Measurements from ENCODE around the gene RABL2B. TPM values are rescaled to one million over a fixed set of nuclear protein-coding genes. Genes with fewer than 3 reads are reported as not detected.

Gene RABL2B
- total RNA-seq, 2 donors from 2014 or later: 10.6 to 18.5 TPM

GRCh38 chr22:50719814-50720300 lies 63.6 kb downstream of the RABL2B start:
- Histone ChIP-seq H3K4me1 (peaks cover 11% of the 10 kb centered on the region), H3K27me3 (no peaks in the 10 kb centered on the region), H3K9me3 (no peaks in the 10 kb centered on the region), H3K27ac (no peak overlapping the region), H3K4me3 (no peak overlapping the region), H3K36me3 (replicated peaks in 1 of 2; ENCODE audit: insufficient read depth in 1 of 2, low read depth in 2 of 2) (no peaks in the 10 kb centered on the region)
- ATAC-seq (no peak), DNase-seq (no peak)
- intact Hi-C loops (cut with DNase I): no loop called here
- TF ChIP-seq CTCF (IDR thresholded peaks at IDR 0.05): no peak
- no peak for TF ChIP-seq POLR2A (IDR thresholded peaks at IDR 0.05)
- WGBS, 2 donors: 23 to 44% methylated on average over 12 to 35 of the region's 40 CpGs

GRCh38 chr22:50718352-50718709 lies 65.1 kb downstream of the RABL2B start:
- ATAC-seq (no peak), DNase-seq (no peak)
- Histone ChIP-seq H3K4me3 (no peak overlapping the region), H3K36me3 (replicated peaks in 1 of 2; ENCODE audit: insufficient read depth in 1 of 2, low read depth in 2 of 2) (no peaks in the 10 kb centered on the region), H3K4me1 (peaks cover 17% of the 10 kb centered on the region), H3K27me3 (no peaks in the 10 kb centered on the region), H3K27ac (no peak overlapping the region), H3K9me3 (no peaks in the 10 kb centered on the region)
- intact Hi-C loops (cut with DNase I): no loop called here
- TF ChIP-seq POLR2A (IDR thresholded peaks at IDR 0.05): no peak
- TF ChIP-seq CTCF (IDR thresholded peaks at IDR 0.05): no peak
- 82 to 84% methylated on average over 10 of the region's 10 CpGs for WGBS, 2 donors

- TF ChIP-seq POLR2A (IDR thresholded peaks at IDR 0.05): no peak
- TF ChIP-seq CTCF (IDR thresholded peaks at IDR 0.05): no peak
- ATAC-seq: no peak
- no peak overlapping the region for H3K4me3 ChIP-seq
- no peaks in the 10 kb centered on the region for H3K9me3 ChIP-seq
- no peaks in the 10 kb centered on the region for H3K36me3 ChIP-seq (replicated peaks in 1 of 2; ENCODE audit: insufficient read depth in 1 of 2, low read depth in 2 of 2)
- H3K27me3 ChIP-seq: no peaks in the 10 kb centered on the region
- H3K27ac ChIP-seq: no peak overlapping the region
- intact Hi-C loops (cut with DNase I): no loop called here
- DNase-seq: no peak
- H3K4me1 ChIP-seq: peaks cover 22% of the 10 kb centered on the region
- 71 to 75% methylated on average over 8 to 9 of the region's 10 CpGs for WGBS, 2 donors
Measured at GRCh38 chr22:50717709-50718351, 65.6 kb downstream of the RABL2B start.

Other genes starting within 250 kb of the RABL2B start
- gene KLHDC7B, start 237.7 kb downstream of the RABL2B start, total RNA-seq: not detected
- not detected for gene SYCE3, start 220.7 kb downstream of the RABL2B start, total RNA-seq
- 10 to 100 TPM in 1 of 2 donors, 1 to 10 TPM in 1; 8.3 to 34.9 TPM for gene CPT1B, start 205.2 kb downstream of the RABL2B start, total RNA-seq
- 100 to 1,000 TPM in 1 of 2 donors, 10 to 100 TPM in 1; 43.3 to 122 TPM for gene CHKB, start 200.8 kb downstream of the RABL2B start, total RNA-seq
- 1 to 10 TPM; 2.9 to 3.6 TPM for gene MAPK8IP2, start 182.8 kb downstream of the RABL2B start, total RNA-seq
- 10 to 100 TPM; 47.0 to 84.7 TPM for gene ARSA, start 155.5 kb downstream of the RABL2B start, total RNA-seq
- 10 to 100 TPM in 1 of 2 donors, 1 to 10 TPM in 1; 6.0 to 15.5 TPM for gene SHANK3, start 110.8 kb downstream of the RABL2B start, total RNA-seq
- gene ACR, start 45.4 kb downstream of the RABL2B start, total RNA-seq: not detected

Measured in body of pancreas (tissue), 4 donors.